ENCODE results near the gene NSUN6.

NSUN6 gene

GRCh38 chr10:18557960-18558359 is 93.4 kb downstream of the NSUN6 start:
- no peak for DNase-seq

GRCh38 chr10:18556522-18557147 is 94.8 kb downstream of the NSUN6 start:
- no peak for DNase-seq

- DNase-seq = no peak
Observed at GRCh38 chr10:18554479-18554878, 96.9 kb downstream of the NSUN6 start.

- no peak for DNase-seq
Observed at GRCh38 chr10:18551473-18551872, 99.9 kb downstream of the NSUN6 start.

GRCh38 chr10:18549105-18549504 is 102.3 kb downstream of the NSUN6 start:
- no peak for DNase-seq

GRCh38 chr10:18545621-18546305 is 105.6 kb downstream of the NSUN6 start:
- DNase-seq = no peak

- no peak for DNase-seq
Observed at GRCh38 chr10:18542832-18543231, 108.6 kb downstream of the NSUN6 start.

- DNase-seq = no peak
Observed at GRCh38 chr10:18540195-18540594, 111.2 kb downstream of the NSUN6 start.

- no peak for DNase-seq
Observed at GRCh38 chr10:18539335-18539734, 112.1 kb downstream of the NSUN6 start.

- no peak for DNase-seq
Observed at GRCh38 chr10:18533896-18534295, 117.5 kb downstream of the NSUN6 start.

GRCh38 chr10:18532881-18533535 is 118.4 kb downstream of the NSUN6 start:
- no peak for DNase-seq

- no peak for DNase-seq
Observed at GRCh38 chr10:18528292-18528691, 123.1 kb downstream of the NSUN6 start.

GRCh38 chr10:18527687-18528086 is 123.7 kb downstream of the NSUN6 start:
- DNase-seq = no peak

- no peak for DNase-seq
Observed at GRCh38 chr10:18523858-18524257, 127.5 kb downstream of the NSUN6 start.

GRCh38 chr10:18523025-18523424 is 128.4 kb downstream of the NSUN6 start:
- DNase-seq = no peak

GRCh38 chr10:18516851-18517250 is 134.5 kb downstream of the NSUN6 start:
- no peak for DNase-seq

- DNase-seq = no peak
Observed at GRCh38 chr10:18514537-18514936, 136.8 kb downstream of the NSUN6 start.

- DNase-seq = no peak
Observed at GRCh38 chr10:18508587-18508986, 142.8 kb downstream of the NSUN6 start.

- DNase-seq = no peak
Observed at GRCh38 chr10:18505456-18506118, 145.8 kb downstream of the NSUN6 start.

- DNase-seq = no peak
Observed at GRCh38 chr10:18504161-18504560, 147.2 kb downstream of the NSUN6 start.

- no peak for DNase-seq
Observed at GRCh38 chr10:18501629-18502028, 149.8 kb downstream of the NSUN6 start.

GRCh38 chr10:18501198-18501597 is 150.2 kb downstream of the NSUN6 start:
- DNase-seq = no peak

- no peak for DNase-seq
Observed at GRCh38 chr10:18500576-18500975, 150.8 kb downstream of the NSUN6 start.

GRCh38 chr10:18498998-18499397 is 152.4 kb downstream of the NSUN6 start:
- no peak for DNase-seq
